IMR-90 (cell line): Measurements from ENCODE around the gene OPCML. TPM values are rescaled to one million over a fixed set of nuclear protein-coding genes. Genes with fewer than 3 reads are reported as not detected.

ENCODE experiments used
- ATAC-seq: fragments of 200-7000 bp; cut with Tn5 transposase; 2 replicates; pipeline ENCODE4 v1.9.1; 2020; ENCODE audit warnings: low read depth, mild to moderate bottlenecking, moderate library complexity
- BruUV-seq: library from RNA; stranded (reverse); fragments of 400-500 nt; replicated peaks from 2 replicates; lab custom pipeline; 2021; lab: Mats Ljungman, UMichigan
- CTCF ChIA-PET: fragments of 300-600 bp; formaldehyde crosslinking; extraction: SDS; loops from one replicate; lab custom pipeline; 2021; ENCODE audit warnings: antibody characterized with exemption; lab: Yijun Ruan, JAX
- POLR2A ChIA-PET: fragments of 300-600 bp; sonication (Branson Sonifier 250); formaldehyde crosslinking; loops from one replicate; lab custom pipeline; 2022; ENCODE audit warnings: antibody characterized with exemption; ENCODE audit not compliant: unreplicated experiment; lab: Charles Lee
- DNase-seq: peaks from one replicate; pipeline ENCODE4 v3.0.0; 2013
- H2AFZ ChIP-seq: replicated peaks from 2 replicates; pipeline ENCODE3; 2013; ENCODE audit warnings: low read length, mild to moderate bottlenecking; ENCODE audit not compliant: poor library complexity
- H2AK5ac ChIP-seq: 2 replicates; pipeline ENCODE4 v1.6.1; 2013; ENCODE audit warnings: low read depth, low read length, inconsistent platforms
- H2AK9ac ChIP-seq: replicated peaks from 2 replicates; pipeline ENCODE3; 2013; ENCODE audit warnings: mild to moderate bottlenecking, low read depth, low read length, moderate library complexity; ENCODE audit not compliant: poor library complexity
- H2BK120ac ChIP-seq: 2 replicates; pipeline ENCODE4 v1.6.1; 2013; ENCODE audit warnings: low read depth, low read length, inconsistent platforms
- H2BK15ac ChIP-seq: 3 replicates; pipeline ENCODE4 v1.6.1; 2013; ENCODE audit warnings: low read depth, low read length, inconsistent platforms
- H2BK20ac ChIP-seq: 2 replicates; pipeline ENCODE4 v1.6.1; 2013; ENCODE audit warnings: low read depth, mild to moderate bottlenecking, inconsistent platforms, low read length, moderate library complexity
- H2BK5ac ChIP-seq: 2 replicates; pipeline ENCODE4 v1.6.1; 2013; ENCODE audit warnings: mild to moderate bottlenecking, low read depth, low read length, inconsistent platforms; ENCODE audit not compliant: poor library complexity, severe bottlenecking
- H3K14ac ChIP-seq: replicated peaks from 2 replicates; pipeline ENCODE4 v1.6.1; 2013; ENCODE audit warnings: low read depth, low read length, inconsistent platforms
- H3K18ac ChIP-seq: 2 replicates; pipeline ENCODE4 v1.6.1; 2013; ENCODE audit warnings: low read depth, low read length, control low read depth
- H3K23ac ChIP-seq: 2 replicates; pipeline ENCODE4 v1.6.1; 2013; ENCODE audit warnings: low read depth, low read length, inconsistent platforms
- H3K27ac ChIP-seq: 2 replicates; pipeline ENCODE4 v1.5.1; 2013; ENCODE audit warnings: mild to moderate bottlenecking, control low read depth, low read length; ENCODE audit not compliant: insufficient read depth
- H3K27me3 ChIP-seq: 2 replicates; pipeline ENCODE4 v1.6.1; 2013; ENCODE audit warnings: low read length; ENCODE audit not compliant: control insufficient read depth, insufficient read depth
- H3K36me3 ChIP-seq: 2 replicates; pipeline ENCODE4 v1.6.1; 2013; ENCODE audit warnings: low read length, mixed read lengths; ENCODE audit not compliant: control insufficient read depth, insufficient read depth
- H3K4ac ChIP-seq: 2 replicates; pipeline ENCODE4 v1.6.1; 2013; ENCODE audit warnings: low read depth, low read length, inconsistent platforms
- H3K4me1 ChIP-seq: 2 replicates; pipeline ENCODE4 v1.6.1; 2013; ENCODE audit warnings: low read length, mixed read lengths; ENCODE audit not compliant: control insufficient read depth, insufficient read depth
- H3K4me2 ChIP-seq: 2 replicates; pipeline ENCODE4 v1.6.1; 2013; ENCODE audit warnings: low read depth, mild to moderate bottlenecking, control low read depth, low read length, moderate library complexity
- H3K4me3 ChIP-seq: 2 replicates; pipeline ENCODE4 v1.5.1; 2013; ENCODE audit warnings: low read depth, mild to moderate bottlenecking, control low read depth, low read length, moderate library complexity; ENCODE audit not compliant: insufficient read depth
- H3K56ac ChIP-seq: 2 replicates; pipeline ENCODE4 v1.6.1; 2013; ENCODE audit warnings: low read length, inconsistent platforms; ENCODE audit not compliant: insufficient read depth; ENCODE audit errors: extremely low read depth
- H3K79me1 ChIP-seq, 2 experiments: 2 replicates each; pipeline ENCODE4 v1.6.1; 2013; ENCODE audit warnings: low read length in 2 of 2, inconsistent platforms in 1 of 2, low read depth in 1 of 2
- H3K9ac ChIP-seq: 2 replicates; pipeline ENCODE4 v1.6.1; 2013; ENCODE audit warnings: low read depth, low read length, control low read depth
- H3K9me1 ChIP-seq: 2 replicates; pipeline ENCODE4 v1.6.1; 2013; ENCODE audit warnings: low read length, inconsistent platforms; ENCODE audit not compliant: insufficient read depth
- H3K9me3 ChIP-seq: 2 replicates; pipeline ENCODE4 v1.6.1; 2013; ENCODE audit warnings: low read length; ENCODE audit not compliant: control insufficient read depth, insufficient read depth
- H4K20me1 ChIP-seq: 2 replicates; pipeline ENCODE4 v1.6.1; 2013; ENCODE audit warnings: low read length, inconsistent platforms; ENCODE audit not compliant: insufficient read depth
- H4K5ac ChIP-seq: 2 replicates; pipeline ENCODE4 v1.6.1; 2013; ENCODE audit warnings: mild to moderate bottlenecking, low read depth, low read length, control low read depth
- H4K8ac ChIP-seq, 2 experiments: 2 replicates each; pipeline ENCODE4 v1.6.1; 2013; ENCODE audit warnings: low read depth in 2 of 2, low read length in 2 of 2, control low read depth in 1 of 2, inconsistent platforms in 1 of 2
- H4K91ac ChIP-seq: 2 replicates; pipeline ENCODE4 v1.6.1; 2013; ENCODE audit warnings: low read depth, low read length, inconsistent platforms; ENCODE audit not compliant: insufficient read depth
- CEBPB ChIP-seq: IDR thresholded peaks from 2 replicates; pipeline ENCODE4 v1.6.1; 2012; ENCODE audit warnings: low read depth, low read length, improper control_type of control experiment
- CTCF ChIP-seq: conservative IDR thresholded peaks from 2 replicates; pipeline ENCODE4 v1.5.1; 2012; ENCODE audit warnings: mild to moderate bottlenecking, low read depth, low read length, improper control_type of control experiment
- ELK1 ChIP-seq: fragments of 150-350 bp; IDR thresholded peaks from 2 replicates; pipeline ENCODE4 v1.6.1; 2016; ENCODE audit warnings: low read depth, mild to moderate bottlenecking, low read length, moderate library complexity, borderline replicate concordance
- FOS ChIP-seq: fragments of 150-350 bp; IDR thresholded peaks from 2 replicates; pipeline ENCODE4 v1.6.1; 2016; ENCODE audit warnings: low read depth, low read length
- MAZ ChIP-seq: IDR thresholded peaks from 2 replicates; pipeline ENCODE4 v1.6.1; 2012; ENCODE audit warnings: low read depth, mild to moderate bottlenecking, low read length, improper control_type of control experiment, moderate library complexity, borderline replicate concordance
- MXI1 ChIP-seq: IDR thresholded peaks from 2 replicates; pipeline ENCODE4 v1.6.1; 2012; ENCODE audit warnings: low read depth, mild to moderate bottlenecking, low read length, moderate library complexity, borderline replicate concordance
- NFE2L2 ChIP-seq: fragments of 150-350 bp; IDR thresholded peaks from 2 replicates; pipeline ENCODE4 v1.6.1; 2016; ENCODE audit warnings: low read depth, mild to moderate bottlenecking, low read length
- POLR2A ChIP-seq: IDR thresholded peaks from 2 replicates; pipeline ENCODE4 v1.6.1; 2012; ENCODE audit warnings: mild to moderate bottlenecking, low read depth, low read length
- RCOR1 ChIP-seq: IDR thresholded peaks from 2 replicates; pipeline ENCODE4 v1.6.1; 2012; ENCODE audit warnings: mild to moderate bottlenecking, low read length, improper control_type of control experiment; ENCODE audit not compliant: insufficient replicate concordance
- RFX5 ChIP-seq: IDR thresholded peaks from 2 replicates; pipeline ENCODE4 v1.8.0; 2012; ENCODE audit warnings: low read depth, mild to moderate bottlenecking, low read length, moderate library complexity
- SMC3 ChIP-seq: fragments of 150-350 bp; IDR thresholded peaks from 2 replicates; pipeline ENCODE4 v1.6.1; 2016; ENCODE audit warnings: low read depth, mild to moderate bottlenecking, antibody characterized with exemption, low read length, moderate library complexity
- WGBS, 2 experiments: methylation state at CpG; one replicate each; pipeline versions ENCODE4 v1.1.5 to v1.1.7; 2013; ENCODE audit warnings: missing lambda C conversion rate in 2 of 2; ENCODE audit not compliant: insufficient read length in 1 of 2; ENCODE audit errors: extremely low coverage in 2 of 2; 5-methylcytosine and 5-hydroxymethylcytosine counted together
- dilution Hi-C: fragments of 300-500 bp; cut with HindIII; formaldehyde crosslinking; loops from one replicate; pipeline ENCODE4 v1.14.3; 2018; ENCODE audit warnings: low sequenced_read_pairs; ENCODE audit not compliant: unreplicated experiment
- in situ Hi-C: fragments of 300-500 bp; cut with MboI; formaldehyde crosslinking; loops from 3 replicates; pipeline ENCODE4 v1.14.3; 2019; ENCODE audit warnings: low sequenced_read_pairs, inconsistent platforms, mixed read lengths
- intact Hi-C: fragments of 100-400 bp; cut with micrococcal nuclease; formaldehyde crosslinking; loops from 2 replicates; pipeline ENCODE4 v1.10.0; 2022
- polyA plus RNA-seq, 3 experiments: library from polyadenylated mRNA; depleted of rRNA; stranded (reverse); fragments of >200 nt; gene quantifications; 2 replicates each; pipeline ENCODE4 v1.2.3, GENCODE V29; 2012; ENCODE audit warnings: low replicate concordance in 1 of 3
- total RNA-seq: library from RNA; depleted of rRNA; stranded (reverse); fragments of >200 nt; gene quantifications from 2 replicates; pipeline ENCODE4 v1.2.3, GENCODE V29; 2012
- TF ChIP-seq, protein P1 (sequence below): fragments of 150-350 bp; IDR thresholded peaks from 2 replicates; pipeline ENCODE4 v1.6.1; 2017; ENCODE audit warnings: mild to moderate bottlenecking, antibody characterized with exemption, low read length, low read depth

Gene OPCML
- total and polyA plus RNA-seq, 2 of the 4 experiments (the other 2 are of a cell fraction): under 0.01 to 2.6 TPM

- Histone ChIP-seq H4K91ac (no peak overlapping the region), H3K14ac (no peak overlapping the region), H2BK15ac (no peak overlapping the region), H3K4me1 (no peaks in the 10 kb centered on the region), H2BK20ac (no peak overlapping the region), H3K4me2 (no peak overlapping the region), H4K5ac (no peak overlapping the region), H3K56ac (no peak overlapping the region), H4K20me1 (no peaks in the 10 kb centered on the region), H3K18ac (no peak overlapping the region), H3K4ac (no peak overlapping the region), H2AK5ac (no peak overlapping the region), H4K8ac (no peak overlapping the region), H3K27ac (no peak overlapping the region), H2AK9ac (no peak overlapping the region), H2AFZ (no peak overlapping the region), H3K36me3 (no peaks in the 10 kb centered on the region), H3K9ac (no peak overlapping the region), H3K27me3 (no peaks in the 10 kb centered on the region), H3K9me1 (no peaks in the 10 kb centered on the region), H2BK5ac (no peak overlapping the region), H3K9me3 (no peaks in the 10 kb centered on the region), H3K23ac (no peak overlapping the region), H3K4me3 (no peak overlapping the region), H3K79me1 (no peaks in the 10 kb centered on the region), H2BK120ac (no peak overlapping the region)
- in situ Hi-C loops: no loop called here
- DNase-seq (no peak), ATAC-seq (no peak)
- no TSS peak for BruUV-seq
- intact Hi-C loops: no loop called here
- ChIA-PET CTCF (no interaction called here), POLR2A (no interaction called here)
- WGBS, 2 experiments: no CpG with 5 or more reads among the region's 4 CpGs
- TF ChIP-seq, protein P1, sequence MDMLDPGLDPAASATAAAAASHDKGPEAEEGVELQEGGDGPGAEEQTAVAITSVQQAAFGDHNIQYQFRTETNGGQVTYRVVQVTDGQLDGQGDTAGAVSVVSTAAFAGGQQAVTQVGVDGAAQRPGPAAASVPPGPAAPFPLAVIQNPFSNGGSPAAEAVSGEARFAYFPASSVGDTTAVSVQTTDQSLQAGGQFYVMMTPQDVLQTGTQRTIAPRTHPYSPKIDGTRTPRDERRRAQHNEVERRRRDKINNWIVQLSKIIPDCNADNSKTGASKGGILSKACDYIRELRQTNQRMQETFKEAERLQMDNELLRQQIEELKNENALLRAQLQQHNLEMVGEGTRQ: no peak
- TF ChIP-seq MXI1 (no peak), CTCF (no peak), RCOR1 (no peak), SMC3 (no peak), FOS (no peak), MAZ (no peak), CEBPB (no peak), ELK1 (no peak), NFE2L2 (no peak), POLR2A (no peak), RFX5 (no peak)
- dilution Hi-C loops: no loop called here
Observed at GRCh38 chr11:132423266-132423665, 1109.0 kb downstream of the OPCML start.
